PC-3 (cell line): ENCODE data around the gene TAS2R19. TPM values are rescaled to one million over a fixed set of nuclear protein-coding genes. Genes with fewer than 3 reads are reported as not detected.

Experiments used
- ATAC-seq: fragments of 200-7000 bp; cut with Tn5 transposase; 2 replicates; pipeline ENCODE4 v1.9.1; 2020; ENCODE audit warnings: mild to moderate bottlenecking, moderate library complexity
- BruUV-seq: library from RNA; stranded (reverse); fragments of 400-500 nt; replicated peaks from 2 replicates; lab custom pipeline; 2021; lab: Mats Ljungman, UMichigan
- CTCF ChIA-PET: fragments of 300-600 bp; sonication (Branson Sonifier 250); formaldehyde crosslinking; loops from one replicate; lab custom pipeline; 2022; ENCODE audit warnings: antibody characterized with exemption; lab: Charles Lee
- POLR2A ChIA-PET: fragments of 300-600 bp; sonication (Branson Sonifier 250); formaldehyde crosslinking; loops from one replicate; lab custom pipeline; 2022; ENCODE audit warnings: antibody characterized with exemption; ENCODE audit not compliant: unreplicated experiment; lab: Charles Lee
- DNase-seq: peaks from one replicate; pipeline ENCODE4 v3.0.0-alpha.2; 2015
- H2AFZ ChIP-seq: fragments of 300-600 bp; sonication (generic); 2 replicates; pipeline ENCODE4 v1.6.0; 2016; ENCODE audit warnings: antibody characterized with exemption, low read length
- H3F3A ChIP-seq: fragments of 300-600 bp; sonication (generic); one replicate; pipeline ENCODE4 v1.6.0; 2017; ENCODE audit warnings: antibody characterized with exemption, low read length, control low read depth, mild to moderate bottlenecking; ENCODE audit not compliant: unreplicated experiment
- H3K27ac ChIP-seq: fragments of 300-600 bp; sonication (generic); 2 replicates; pipeline ENCODE4 v1.5.1; 2016; ENCODE audit warnings: mild to moderate bottlenecking, low read length
- H3K27me3 ChIP-seq: fragments of 300-600 bp; sonication (generic); 2 replicates; pipeline ENCODE4 v1.6.1; 2016; ENCODE audit warnings: low read length, mixed read lengths
- H3K36me3 ChIP-seq: fragments of 300-600 bp; sonication (generic); 2 replicates; pipeline ENCODE4 v1.6.1; 2016; ENCODE audit warnings: low read depth, mixed run types, low read length, mixed read lengths
- H3K4me1 ChIP-seq: fragments of 300-600 bp; sonication (generic); 2 replicates; pipeline ENCODE4 v1.5.1; 2016; ENCODE audit warnings: low read length; ENCODE audit not compliant: insufficient read depth
- H3K4me2 ChIP-seq: fragments of 300-600 bp; sonication (generic); 2 replicates; pipeline ENCODE4 v1.6.0; 2016; ENCODE audit warnings: low read length
- H3K4me3 ChIP-seq: fragments of 300-600 bp; sonication (generic); 2 replicates; pipeline ENCODE4 v1.5.1; 2016; ENCODE audit warnings: mild to moderate bottlenecking, low read length, mixed read lengths
- H3K79me2 ChIP-seq: fragments of 300-600 bp; sonication (generic); 2 replicates; pipeline ENCODE4 v1.6.1; 2017; ENCODE audit warnings: low read length, mixed read lengths
- H3K9ac ChIP-seq: fragments of 300-600 bp; sonication (generic); 2 replicates; pipeline ENCODE4 v1.6.0; 2016; ENCODE audit warnings: mild to moderate bottlenecking, low read length
- H3K9me2 ChIP-seq: fragments of 300-600 bp; sonication (generic); replicated peaks from 2 replicates; pipeline ENCODE4 v1.6.1; 2016; ENCODE audit warnings: mixed run types, low read length, mixed read lengths
- H3K9me3 ChIP-seq: fragments of 300-600 bp; sonication (generic); 2 replicates; pipeline ENCODE4 v1.6.1; 2016; ENCODE audit warnings: low read length, mixed read lengths
- H4K20me1 ChIP-seq: fragments of 300-600 bp; sonication (generic); 2 replicates; pipeline ENCODE4 v1.6.1; 2016; ENCODE audit warnings: low read length, mixed read lengths
- EZH2 ChIP-seq: fragments of 300-600 bp; sonication (generic); IDR thresholded peaks from one replicate; pipeline ENCODE4 v1.6.1; 2017; ENCODE audit warnings: antibody characterized with exemption, mild to moderate bottlenecking, low read length; ENCODE audit not compliant: unreplicated experiment
- EZH2phosphoT487 ChIP-seq: fragments of 300-600 bp; sonication (generic); IDR thresholded peaks from 2 replicates; pipeline ENCODE4 v1.6.1; 2018; ENCODE audit warnings: mild to moderate bottlenecking, antibody characterized with exemption, low read length, borderline replicate concordance
- intact Hi-C: fragments of 100-400 bp; cut with micrococcal nuclease; formaldehyde crosslinking; loops from 2 replicates; pipeline ENCODE4 v1.9.0; 2023
- total RNA-seq: library from RNA; depleted of rRNA; stranded (reverse); fragments of >200 nt; gene quantifications from 2 replicates; pipeline ENCODE4 v1.2.3, GENCODE V29; 2014
- TF ChIP-seq, protein P1 (sequence below): fragments of 300-600 bp; sonication (generic); conservative IDR thresholded peaks from 2 replicates; pipeline ENCODE4 v1.5.1; 2017; ENCODE audit warnings: antibody characterized with exemption, low read depth, mild to moderate bottlenecking, low read length

TAS2R19 gene
- total RNA-seq, 1 experiment from 2014 or later = not detected

DNA sequence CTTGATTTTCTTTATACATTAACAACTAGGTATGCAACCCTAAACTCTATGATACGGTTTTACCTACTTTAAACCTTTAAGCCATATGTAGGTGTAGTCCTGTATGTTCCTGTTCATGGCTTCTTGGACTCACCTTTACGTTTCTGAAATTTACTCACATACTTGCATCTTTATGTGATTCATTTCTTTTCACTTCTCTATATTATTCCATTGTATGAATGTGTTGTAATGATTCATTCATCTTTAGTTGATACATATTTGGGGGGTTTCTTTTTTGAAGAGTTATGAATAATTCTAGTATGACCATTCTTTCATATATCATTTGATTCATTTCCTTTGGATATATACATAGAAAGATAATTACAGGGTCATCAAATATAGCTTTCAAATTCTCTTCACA, 33.3 kb downstream of the TAS2R19 start:
- CTCF ChIA-PET = no interaction called here

DNA sequence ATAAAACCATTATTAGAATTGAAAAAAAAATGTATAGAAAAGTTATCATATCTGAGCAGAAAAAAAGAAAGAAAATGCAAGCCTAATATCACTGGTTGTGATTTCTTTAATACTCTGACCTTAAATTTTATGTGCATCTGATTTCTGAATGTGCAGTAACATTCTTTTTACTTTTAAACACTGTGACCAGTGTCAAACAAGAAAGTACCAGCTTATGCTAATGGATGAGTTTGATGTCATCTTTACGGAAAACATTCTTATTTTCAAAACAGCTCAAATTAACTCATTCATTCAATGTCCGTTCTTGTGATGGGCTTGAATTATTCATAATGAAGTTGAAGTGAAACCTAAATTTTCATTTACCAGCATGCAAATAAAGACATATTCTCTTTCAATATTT, 35.6 kb downstream of the TAS2R19 start, which contains the start of gene TAS2R50:
TAS2R50 (minus strand) TSS at position 101 of the 400 bp plus-strand sequence; CDS start at position 49, 52 bp downstream.
- Histone ChIP-seq H3K4me1 (no peaks in the 10 kb centered on the region), H3F3A (no peaks in the 10 kb centered on the region), H3K9ac (no peak within 1 kb of the TSS), H3K9me2 (no peaks in the 10 kb centered on the region), H3K27me3 (no peaks in the 10 kb centered on the region), H3K4me2 (no peak within 1 kb of the TSS), H3K9me3 (no peaks in the 10 kb centered on the region), H2AFZ (no peak within 1 kb of the TSS), H3K4me3 (no peak within 1 kb of the TSS), H4K20me1 (no peaks in the 10 kb centered on the region), H3K27ac (no peak within 1 kb of the TSS), H3K79me2 (no peaks in the 10 kb centered on the region), H3K36me3 (peaks cover 7% of the 10 kb centered on the region; the same call in 1 of the 2 replicates)
- DNase-seq = no peak
- ChIA-PET POLR2A (no interaction called here), CTCF (no interaction called here)
- TF ChIP-seq EZH2 = no peak
- TF ChIP-seq, protein P1, sequence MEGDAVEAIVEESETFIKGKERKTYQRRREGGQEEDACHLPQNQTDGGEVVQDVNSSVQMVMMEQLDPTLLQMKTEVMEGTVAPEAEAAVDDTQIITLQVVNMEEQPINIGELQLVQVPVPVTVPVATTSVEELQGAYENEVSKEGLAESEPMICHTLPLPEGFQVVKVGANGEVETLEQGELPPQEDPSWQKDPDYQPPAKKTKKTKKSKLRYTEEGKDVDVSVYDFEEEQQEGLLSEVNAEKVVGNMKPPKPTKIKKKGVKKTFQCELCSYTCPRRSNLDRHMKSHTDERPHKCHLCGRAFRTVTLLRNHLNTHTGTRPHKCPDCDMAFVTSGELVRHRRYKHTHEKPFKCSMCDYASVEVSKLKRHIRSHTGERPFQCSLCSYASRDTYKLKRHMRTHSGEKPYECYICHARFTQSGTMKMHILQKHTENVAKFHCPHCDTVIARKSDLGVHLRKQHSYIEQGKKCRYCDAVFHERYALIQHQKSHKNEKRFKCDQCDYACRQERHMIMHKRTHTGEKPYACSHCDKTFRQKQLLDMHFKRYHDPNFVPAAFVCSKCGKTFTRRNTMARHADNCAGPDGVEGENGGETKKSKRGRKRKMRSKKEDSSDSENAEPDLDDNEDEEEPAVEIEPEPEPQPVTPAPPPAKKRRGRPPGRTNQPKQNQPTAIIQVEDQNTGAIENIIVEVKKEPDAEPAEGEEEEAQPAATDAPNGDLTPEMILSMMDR = no peak
- no peak for TF ChIP-seq EZH2phosphoT487
- intact Hi-C loops = no loop called here
- BruUV-seq = no TSS peak
- no peak for ATAC-seq

More for the DNA sequence above, 33.3 kb downstream of the TAS2R19 start:
- Histone ChIP-seq H3K36me3 (peaks cover 7% of the 10 kb centered on the region; the same call in 1 of the 2 replicates), H3K27ac (no peak overlapping the region), H3K9ac (no peak overlapping the region), H2AFZ (no peak overlapping the region), H4K20me1 (no peaks in the 10 kb centered on the region), H3K4me1 (no peaks in the 10 kb centered on the region), H3K27me3 (no peaks in the 10 kb centered on the region), H3K4me2 (no peak overlapping the region), H3K9me2 (no peaks in the 10 kb centered on the region), H3K9me3 (no peaks in the 10 kb centered on the region), H3F3A (no peaks in the 10 kb centered on the region), H3K79me2 (no peaks in the 10 kb centered on the region), H3K4me3 (no peak overlapping the region)
- POLR2A ChIA-PET = no interaction called here
- DNase-seq (no peak), ATAC-seq (no peak)
- no TSS peak for BruUV-seq
- intact Hi-C loops = no loop called here
- TF ChIP-seq EZH2phosphoT487 (no peak), EZH2 (no peak)
- TF ChIP-seq, protein P1 = no peak

DNA sequence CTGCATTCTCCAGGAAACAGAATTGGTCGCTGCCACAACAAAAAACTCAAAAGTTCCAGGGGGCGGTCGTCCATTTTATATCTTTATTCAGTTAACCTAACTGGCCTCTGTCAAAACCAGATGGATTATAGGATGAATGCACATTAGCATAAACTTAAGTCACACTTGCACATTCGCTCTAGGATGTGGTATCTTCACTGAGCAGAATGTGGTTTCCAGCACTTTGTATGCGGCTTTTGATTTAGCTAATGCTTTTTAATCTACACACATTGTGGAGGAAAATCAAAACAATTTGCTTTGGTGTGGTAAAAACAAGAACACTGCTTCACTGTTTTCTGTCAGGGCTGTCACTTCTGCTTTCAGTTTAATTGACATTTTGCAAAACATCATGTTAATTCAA, 40.2 kb downstream of the TAS2R19 start:
- BruUV-seq = no TSS peak

More for the DNA sequence above, 40.2 kb downstream of the TAS2R19 start:
- H3K4me3 ChIP-seq = no peak overlapping the region
- intact Hi-C loops = no loop called here
- ChIA-PET POLR2A (no interaction called here), CTCF (no interaction called here)
- DNase-seq (no peak), ATAC-seq (no peak)
- H3K27ac ChIP-seq = no peak overlapping the region
- H4K20me1 ChIP-seq = no peaks in the 10 kb centered on the region
- H3K36me3 ChIP-seq = no peaks in the 10 kb centered on the region
- H3K27me3 ChIP-seq = no peaks in the 10 kb centered on the region
- H3K9ac ChIP-seq = no peak overlapping the region
- no peaks in the 10 kb centered on the region for H3K79me2 ChIP-seq
- H3K9me2 ChIP-seq = no peaks in the 10 kb centered on the region
- H3K4me1 ChIP-seq = no peaks in the 10 kb centered on the region
- no peaks in the 10 kb centered on the region for H3K9me3 ChIP-seq
- no peak overlapping the region for H3K4me2 ChIP-seq
- H3F3A ChIP-seq = no peaks in the 10 kb centered on the region
- H2AFZ ChIP-seq = no peak overlapping the region
- TF ChIP-seq EZH2phosphoT487 (no peak), EZH2 (no peak)
- TF ChIP-seq, protein P1 = no peak
